Mammary epithelial cell (primary cell): ENCODE measurements around the gene LIMA1.

ENCODE experiments used
- EZH2 ChIP-seq: IDR thresholded peaks from 2 replicates; pipeline ENCODE4 v1.6.1; 2012; ENCODE audit warnings: low read length, inconsistent platforms, borderline replicate concordance
- TF ChIP-seq, protein P1 (sequence below), 2 donors: IDR thresholded peaks in 1 of 2; conservative IDR thresholded peaks in 1 of 2; 2 replicates each; pipeline ENCODE4 v1.5.1; 2011 to 2012; ENCODE audit warnings: inconsistent platforms in 2 of 2, low read length in 2 of 2, mild to moderate bottlenecking in 2 of 2, control low read depth in 1 of 2, low read depth in 1 of 2; ENCODE audit not compliant: insufficient read depth in 1 of 2; ENCODE audit errors: extremely low read depth in 1 of 2

DNA sequence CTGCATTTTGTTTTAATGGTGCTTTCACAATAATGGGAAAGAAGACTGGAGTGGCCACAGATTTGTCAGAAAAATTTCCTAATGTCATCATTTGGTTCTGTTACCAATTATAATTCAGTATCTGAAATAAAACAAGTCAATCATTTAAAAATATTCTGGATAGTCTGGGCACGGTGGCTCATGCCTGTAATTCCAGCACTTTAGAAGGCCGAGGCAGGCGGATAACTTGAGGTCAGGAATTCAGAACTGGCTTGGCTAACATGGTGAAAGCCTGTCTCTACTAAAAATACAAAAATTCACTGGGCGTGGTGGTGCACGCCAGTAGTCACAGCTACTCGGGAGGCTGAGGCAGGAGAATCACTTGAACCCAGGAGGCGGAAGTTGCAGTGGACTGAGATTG, 4.0 kb upstream of the LIMA1 start:
- TF ChIP-seq, protein P1, sequence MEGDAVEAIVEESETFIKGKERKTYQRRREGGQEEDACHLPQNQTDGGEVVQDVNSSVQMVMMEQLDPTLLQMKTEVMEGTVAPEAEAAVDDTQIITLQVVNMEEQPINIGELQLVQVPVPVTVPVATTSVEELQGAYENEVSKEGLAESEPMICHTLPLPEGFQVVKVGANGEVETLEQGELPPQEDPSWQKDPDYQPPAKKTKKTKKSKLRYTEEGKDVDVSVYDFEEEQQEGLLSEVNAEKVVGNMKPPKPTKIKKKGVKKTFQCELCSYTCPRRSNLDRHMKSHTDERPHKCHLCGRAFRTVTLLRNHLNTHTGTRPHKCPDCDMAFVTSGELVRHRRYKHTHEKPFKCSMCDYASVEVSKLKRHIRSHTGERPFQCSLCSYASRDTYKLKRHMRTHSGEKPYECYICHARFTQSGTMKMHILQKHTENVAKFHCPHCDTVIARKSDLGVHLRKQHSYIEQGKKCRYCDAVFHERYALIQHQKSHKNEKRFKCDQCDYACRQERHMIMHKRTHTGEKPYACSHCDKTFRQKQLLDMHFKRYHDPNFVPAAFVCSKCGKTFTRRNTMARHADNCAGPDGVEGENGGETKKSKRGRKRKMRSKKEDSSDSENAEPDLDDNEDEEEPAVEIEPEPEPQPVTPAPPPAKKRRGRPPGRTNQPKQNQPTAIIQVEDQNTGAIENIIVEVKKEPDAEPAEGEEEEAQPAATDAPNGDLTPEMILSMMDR (conservative IDR thresholded peaks at IDR 0.05 in 1 of 2, IDR thresholded peaks at IDR 0.05 in 1 of 2; ENCODE audit: extremely low read depth in 1 of 2, insufficient read depth in 1 of 2, low read depth in 1 of 2, low read length in 2 of 2): no peak
- no peak for TF ChIP-seq EZH2
